HG02759 (cell line): ENCODE results near the gene NRXN3.
"Not testable (repeated sequence)": the region's sequence is repeated elsewhere in the genome, so short reads cannot be mapped to it uniquely, and the experiment has no call there.

Source experiments
- ATAC-seq: cut with Tn5 transposase; IDR thresholded peaks from one replicate; pipeline ENCODE4 v1.9.1; 2021; ENCODE audit warnings: mild to moderate bottlenecking, moderate library complexity; ENCODE audit not compliant: unreplicated experiment

The NRXN3 gene

DNA sequence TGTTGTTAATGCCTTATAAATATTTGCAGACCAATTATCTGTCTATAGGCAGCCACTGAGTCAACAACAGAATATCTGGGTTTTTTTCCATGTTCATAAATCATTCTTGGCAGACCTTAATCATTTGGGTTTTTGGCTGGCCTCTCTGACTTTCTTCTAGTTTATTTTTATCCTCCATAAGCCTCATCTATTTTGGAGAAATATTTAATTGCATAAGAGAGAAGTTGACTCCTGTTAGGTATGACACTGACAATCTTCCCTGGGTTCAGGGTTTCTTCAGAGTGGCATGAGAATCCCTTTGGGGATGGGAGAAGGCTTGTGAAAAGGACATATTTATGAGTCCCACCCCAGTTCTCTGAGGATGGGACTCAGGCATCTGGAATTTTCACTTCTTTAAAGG lies 299.8 kb downstream of the NRXN3 start:
- ATAC-seq, result no peak

DNA sequence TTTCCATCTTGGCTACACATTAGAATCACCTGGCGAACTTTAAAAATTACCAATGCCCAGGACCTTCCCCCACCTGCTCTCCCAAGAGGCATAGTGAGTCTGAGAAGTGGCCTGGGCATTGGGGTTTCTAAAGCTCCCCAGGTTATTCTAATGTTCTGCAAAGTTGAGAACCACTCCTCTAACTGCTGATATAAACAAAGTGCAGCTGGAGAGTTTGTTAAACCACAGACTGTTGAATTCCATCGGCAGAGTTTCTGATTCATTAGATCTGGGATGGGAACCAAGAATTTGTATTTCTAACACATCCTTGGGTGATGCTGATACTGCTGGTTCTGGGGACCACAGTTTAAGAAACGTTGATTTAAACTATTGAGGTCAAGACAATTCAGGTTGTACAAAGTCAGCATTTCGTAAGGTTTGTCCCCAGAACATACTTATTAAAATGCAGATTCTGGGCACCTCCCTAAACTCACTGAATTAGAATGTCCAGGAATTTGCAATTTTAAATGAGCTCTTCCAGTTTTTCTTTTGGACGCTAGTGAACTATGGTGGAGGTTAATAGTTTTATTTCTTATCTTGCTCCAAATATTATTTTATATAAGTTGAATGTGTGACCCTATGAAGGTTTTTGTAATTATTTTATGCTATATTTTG lies 309.1 kb downstream of the NRXN3 start:
- no peak for ATAC-seq

DNA sequence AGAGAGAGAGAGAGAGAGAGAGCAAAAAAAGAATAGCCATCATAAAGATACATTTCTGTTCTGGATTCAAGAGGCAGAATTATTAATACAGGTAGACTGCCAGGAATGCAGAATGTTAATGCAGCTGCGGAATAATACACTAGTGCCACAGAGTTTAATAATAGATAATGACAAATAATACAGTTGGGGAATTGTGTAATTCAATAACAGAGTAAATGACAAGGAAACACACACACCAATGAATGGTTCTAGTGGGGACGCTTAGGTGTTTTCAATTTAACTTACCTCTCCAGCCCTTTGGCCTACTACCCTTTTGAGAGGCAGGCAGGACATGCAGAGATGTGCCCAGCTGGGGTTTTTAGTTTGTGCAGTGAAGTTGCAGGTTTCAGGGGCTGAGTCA lies 313.9 kb downstream of the NRXN3 start:
- ATAC-seq, result no peak

DNA sequence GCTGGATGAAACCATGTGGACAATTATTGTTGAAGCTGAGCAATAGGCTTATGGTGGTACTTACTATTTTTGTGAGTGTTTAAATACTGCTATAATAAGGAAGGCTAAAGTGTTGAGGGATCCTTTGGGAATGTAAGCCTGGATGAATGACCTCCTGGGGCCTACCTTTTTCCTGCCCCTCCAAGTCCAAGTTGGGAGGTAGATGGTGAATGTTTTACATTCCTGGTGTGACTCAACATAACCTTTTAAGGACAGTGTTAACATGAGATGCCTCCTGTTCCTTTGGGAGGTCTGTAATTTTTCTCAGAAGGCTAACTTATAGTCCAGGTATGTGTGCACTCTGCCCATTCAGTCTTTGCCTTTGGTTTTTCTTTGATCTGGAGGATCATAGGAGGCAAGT lies 315.9 kb downstream of the NRXN3 start:
- no peak for ATAC-seq

DNA sequence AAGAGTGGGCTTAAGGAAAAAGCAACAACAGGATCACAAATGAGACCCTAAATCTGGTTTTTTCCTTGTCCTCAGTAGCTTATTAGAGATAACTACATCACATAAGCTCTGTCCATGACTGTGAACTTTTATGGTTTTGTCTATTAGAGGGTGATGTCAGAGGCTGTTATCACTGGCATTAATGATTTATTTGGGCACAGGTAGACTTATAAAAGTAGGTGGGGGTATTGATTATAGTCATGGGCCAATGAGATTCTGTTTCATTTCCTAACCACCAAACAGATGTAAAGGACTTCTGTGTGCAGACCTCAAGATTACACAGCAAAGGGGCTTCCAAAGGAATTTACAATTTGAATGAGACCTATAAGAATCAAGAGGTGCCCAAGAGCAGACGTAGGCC lies 316.4 kb downstream of the NRXN3 start:
- ATAC-seq, result no peak

DNA sequence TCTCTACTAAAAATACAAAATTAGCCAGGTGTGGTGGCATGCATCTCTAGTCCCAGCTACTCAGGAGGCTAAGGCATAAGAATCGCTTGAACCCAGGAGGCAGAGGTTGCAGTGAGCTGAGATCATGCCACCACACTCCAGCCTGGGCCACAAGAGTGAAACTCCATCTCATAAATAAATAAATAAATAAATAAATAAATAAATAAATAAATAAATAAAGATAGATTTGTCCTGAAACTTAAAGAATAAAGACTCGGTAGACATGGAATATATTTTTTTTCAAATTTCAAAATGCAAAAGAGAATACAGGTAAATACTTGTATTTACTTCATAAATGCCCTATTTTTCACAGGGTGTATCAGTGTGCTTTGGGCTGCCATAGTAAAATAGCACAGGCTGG lies 317.4 kb downstream of the NRXN3 start:
- not testable (repeated sequence) for ATAC-seq

DNA sequence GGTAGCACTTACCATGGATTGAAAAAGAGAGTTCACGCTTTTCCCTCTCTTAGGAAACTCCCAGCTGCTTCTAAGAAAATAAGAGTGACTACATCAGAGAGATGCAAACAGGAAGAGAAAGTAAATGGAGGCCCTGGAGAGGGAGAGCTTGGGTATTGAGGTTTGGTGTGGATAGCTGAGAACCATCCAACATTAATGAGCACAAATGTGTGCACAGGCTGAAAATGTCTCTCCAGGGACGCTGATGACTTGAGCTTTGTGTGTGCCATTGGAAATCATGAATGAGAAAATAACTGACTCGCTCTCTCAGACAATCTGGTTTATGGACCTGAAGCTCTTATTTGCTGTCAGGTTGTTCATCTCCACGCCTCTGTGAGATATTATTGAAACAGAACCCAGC lies 318.8 kb downstream of the NRXN3 start:
- no peak for ATAC-seq

DNA sequence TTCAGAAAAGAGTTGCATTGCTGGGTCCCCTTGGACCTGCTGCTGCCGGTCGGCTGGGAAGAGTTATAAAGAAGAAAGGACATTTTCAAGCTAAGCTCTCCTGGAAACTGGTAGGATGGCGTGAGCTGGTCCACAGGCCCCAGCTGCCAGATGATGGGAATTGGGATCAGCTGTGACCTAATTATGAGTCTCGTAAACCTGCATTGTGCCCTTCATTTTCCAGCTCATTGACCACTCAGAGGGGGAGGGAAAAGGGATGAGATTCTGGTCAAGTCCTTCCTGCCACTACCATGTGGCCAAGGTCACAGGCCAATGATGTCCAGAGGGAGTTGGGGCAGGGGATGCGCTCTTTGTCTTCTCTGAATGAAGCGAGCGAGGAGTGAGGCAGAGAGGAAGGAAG lies 320.9 kb downstream of the NRXN3 start:
- no peak for ATAC-seq

DNA sequence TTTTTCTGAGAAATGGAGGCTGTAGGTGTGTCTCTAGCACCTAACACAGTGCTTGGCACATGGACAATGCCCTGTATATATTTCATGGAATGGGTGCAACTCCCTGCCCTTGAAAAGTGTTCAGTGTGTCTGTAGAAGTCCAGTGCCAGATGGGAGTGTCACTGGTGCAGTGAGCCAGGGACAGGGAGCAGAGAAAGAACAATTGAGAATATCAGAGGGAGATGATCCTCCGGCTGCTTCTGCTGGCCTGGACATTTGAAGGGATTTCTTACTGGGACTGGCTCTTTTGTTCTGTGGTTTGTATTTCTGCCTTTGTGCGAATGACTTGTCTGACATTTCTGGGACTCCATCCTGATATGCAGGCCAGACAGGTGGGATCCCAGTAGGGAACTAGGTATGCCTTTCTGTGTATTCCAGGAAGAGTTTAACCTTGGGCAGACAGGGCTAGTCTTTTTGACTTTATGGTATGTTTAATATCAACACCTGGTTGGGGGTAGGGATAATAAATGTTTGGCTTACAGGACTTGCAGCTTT lies 328.0 kb downstream of the NRXN3 start:
- no peak for ATAC-seq

DNA sequence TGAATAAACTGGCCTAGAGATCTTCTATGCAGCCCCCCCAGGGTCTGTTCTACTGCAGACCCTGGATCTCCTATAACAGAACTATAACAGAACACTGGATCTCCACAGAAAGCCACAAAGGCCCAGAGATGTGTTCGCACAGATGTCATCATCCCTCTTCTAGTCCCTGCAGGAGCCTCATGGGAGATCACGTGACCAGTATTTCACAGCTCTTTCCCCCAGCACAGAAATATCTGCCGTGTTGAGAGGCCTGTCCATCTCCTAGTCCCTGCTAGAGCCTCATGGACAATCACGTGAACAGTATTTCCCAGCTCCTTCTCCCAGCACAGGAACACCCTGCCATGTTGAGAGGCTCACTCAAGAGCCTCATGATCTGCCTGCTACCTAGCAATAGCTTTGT lies 331.7 kb downstream of the NRXN3 start:
- ATAC-seq, result no peak

DNA sequence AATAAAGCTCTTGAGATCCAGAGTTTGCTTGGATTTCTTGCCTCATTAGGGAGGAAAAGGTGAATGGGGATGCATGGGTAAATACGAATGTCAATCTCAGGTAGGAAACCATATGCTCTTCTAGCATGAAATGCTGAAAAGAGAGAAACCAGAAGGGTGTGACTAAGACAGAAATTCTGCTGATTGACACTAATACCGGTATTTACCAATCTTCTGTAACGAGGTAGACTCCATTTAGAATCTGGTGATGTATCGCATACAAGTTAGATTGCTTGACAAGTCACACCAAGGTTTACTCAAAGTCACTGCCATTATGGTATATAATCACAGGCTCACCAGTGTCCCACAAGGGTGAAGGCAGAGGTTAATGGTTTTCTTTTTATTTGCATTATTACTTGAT lies 337.9 kb downstream of the NRXN3 start:
- ATAC-seq, result no peak

DNA sequence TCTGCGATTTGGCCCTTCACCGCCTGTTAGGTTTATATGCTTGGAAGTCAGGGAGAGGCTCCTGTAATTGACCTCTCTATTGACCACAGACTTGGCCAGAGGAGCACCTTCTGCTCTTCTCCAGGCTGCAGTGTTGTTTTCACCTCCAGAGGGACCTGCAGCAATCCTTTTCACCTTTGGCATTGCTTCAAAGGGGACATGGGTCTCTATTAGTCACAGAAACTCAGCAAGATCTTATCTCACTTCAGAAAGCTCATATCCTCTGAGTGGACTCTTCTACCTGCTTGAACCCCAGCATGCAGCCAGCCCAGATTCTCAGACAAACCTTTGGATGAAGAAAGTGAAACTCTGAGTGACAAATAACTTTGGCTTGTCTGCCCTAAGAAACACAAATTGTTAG lies 339.3 kb downstream of the NRXN3 start:
- no peak for ATAC-seq

DNA sequence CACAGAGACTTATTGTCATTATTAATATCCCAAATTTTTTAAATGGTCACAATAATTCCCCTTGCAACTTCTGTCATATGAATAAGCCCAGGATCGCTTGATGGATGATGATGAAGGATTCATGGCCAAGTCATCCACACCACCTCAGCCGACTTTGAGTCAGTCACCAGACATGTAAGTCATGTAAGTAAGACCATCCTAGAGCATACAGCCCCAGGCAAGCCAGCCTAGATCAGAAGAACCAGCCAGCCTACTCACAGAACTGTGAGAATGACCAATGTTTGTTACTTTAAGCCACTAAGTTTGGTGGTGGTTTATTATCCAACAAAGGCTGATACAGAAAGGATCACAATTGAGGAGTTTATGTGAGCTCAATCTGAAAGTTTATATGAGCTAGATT lies 341.8 kb downstream of the NRXN3 start:
- no peak for ATAC-seq

DNA sequence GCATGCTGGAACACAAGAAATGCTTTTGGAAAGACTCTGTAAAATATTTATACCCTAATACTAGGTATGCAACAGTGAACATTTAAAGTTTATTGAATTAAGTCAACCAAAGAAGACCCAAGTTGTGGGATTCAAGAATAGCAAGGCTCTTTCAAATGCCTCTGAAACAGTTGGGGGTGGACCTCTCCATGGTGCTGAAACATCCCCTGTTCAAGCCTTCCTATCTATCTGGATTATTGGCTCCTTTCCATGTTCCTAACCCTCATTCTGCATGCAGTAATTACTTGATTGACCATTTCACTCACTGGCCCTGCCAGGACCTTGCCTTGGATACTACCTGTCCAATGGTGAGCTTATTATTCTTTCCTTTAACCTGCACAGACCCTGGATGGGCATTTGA lies 349.7 kb downstream of the NRXN3 start:
- ATAC-seq, result no peak

DNA sequence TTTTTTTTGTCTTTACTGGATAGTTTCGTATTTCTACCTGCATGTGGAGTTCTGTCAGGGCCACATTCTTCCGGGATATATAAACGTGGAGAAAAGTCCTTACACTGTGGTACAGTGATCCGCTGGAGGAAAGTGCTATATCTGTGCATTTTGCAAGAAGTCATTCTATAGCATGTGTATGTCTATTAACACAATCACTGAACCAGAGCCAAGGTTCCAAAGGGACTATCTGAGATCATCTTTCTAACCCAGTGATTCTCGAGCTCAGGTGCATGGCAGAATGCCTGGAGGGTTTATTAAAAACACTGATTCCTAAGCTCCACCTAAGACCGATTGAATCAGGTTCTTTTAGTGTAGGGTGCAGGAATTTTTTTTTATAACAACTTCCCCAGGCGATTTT lies 354.0 kb downstream of the NRXN3 start:
- ATAC-seq, result no peak

DNA sequence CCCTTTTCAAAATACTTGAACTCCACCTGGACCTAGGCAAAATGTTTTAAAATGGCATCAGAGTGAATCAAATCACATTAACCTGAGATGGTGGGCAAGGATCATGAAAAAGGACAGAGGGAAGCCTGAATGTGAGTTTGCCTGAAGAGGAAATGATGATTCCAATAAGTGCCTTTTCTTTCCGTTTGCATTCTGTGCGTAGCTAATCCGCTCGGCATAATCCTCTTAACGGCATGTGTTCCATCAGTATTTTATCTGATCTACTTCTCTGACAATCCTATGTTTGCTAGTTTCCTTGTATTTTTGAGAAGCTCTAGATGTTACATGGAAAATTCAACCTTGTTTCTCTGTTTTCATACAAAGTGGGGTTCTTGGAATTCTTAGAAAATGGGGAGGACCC lies 354.6 kb downstream of the NRXN3 start:
- ATAC-seq, result no peak

DNA sequence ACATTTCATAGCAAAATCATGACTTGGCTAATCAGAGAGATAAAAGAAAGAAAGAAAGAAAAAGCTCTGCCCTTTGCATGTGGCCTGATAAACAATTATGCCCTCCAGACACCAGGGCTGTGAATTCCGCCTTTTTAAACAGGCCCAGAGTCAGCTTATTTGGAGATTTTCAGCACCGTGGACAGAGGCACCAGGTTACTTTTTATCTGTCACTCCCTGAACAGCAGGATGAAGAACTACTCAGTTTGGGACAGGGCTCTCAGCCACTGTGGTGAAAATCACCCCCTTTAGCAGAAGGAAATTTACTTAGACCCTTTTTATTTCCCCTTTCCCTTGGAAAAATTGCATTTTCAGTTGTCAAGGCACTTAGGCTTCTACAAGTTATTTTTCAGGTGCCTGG lies 359.9 kb downstream of the NRXN3 start:
- ATAC-seq, result no peak

DNA sequence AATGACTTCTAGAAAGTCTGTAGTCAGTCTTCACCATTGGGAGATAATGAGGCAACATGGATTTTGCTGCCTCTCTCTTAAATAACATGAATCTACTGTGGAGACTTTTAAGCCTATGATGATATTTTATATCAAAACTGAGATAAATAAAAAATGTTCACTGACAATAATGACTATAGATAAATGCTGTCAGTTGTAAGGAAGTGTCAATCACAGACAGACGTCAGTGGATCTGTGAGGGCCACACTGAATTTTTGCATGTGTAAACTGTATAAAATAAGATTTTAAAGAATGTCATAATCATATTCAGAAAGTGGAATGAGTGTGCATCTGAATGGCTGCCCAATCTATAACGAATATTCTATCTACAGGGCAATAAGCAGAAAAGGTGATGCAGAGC lies 364.0 kb downstream of the NRXN3 start:
- ATAC-seq, result no peak

DNA sequence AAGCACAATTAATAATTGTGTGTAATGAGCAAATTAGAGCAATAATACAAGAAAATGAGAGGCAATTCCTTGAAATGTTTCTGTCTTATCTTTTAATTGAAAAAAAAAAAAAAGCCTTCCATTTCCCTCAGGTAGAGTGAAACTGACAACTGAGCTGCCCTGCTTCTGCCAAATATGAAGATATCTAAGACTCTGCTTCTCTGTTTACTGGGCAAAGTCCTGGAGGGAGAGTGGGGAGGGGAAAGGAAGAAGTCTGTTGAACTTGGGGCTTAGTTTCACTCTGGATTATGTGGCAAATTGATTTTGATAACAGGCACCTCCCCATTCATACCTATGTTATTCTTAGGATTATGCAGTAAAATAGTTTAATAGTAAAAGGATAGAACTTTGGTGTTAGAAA lies 364.9 kb downstream of the NRXN3 start:
- ATAC-seq, result no peak

DNA sequence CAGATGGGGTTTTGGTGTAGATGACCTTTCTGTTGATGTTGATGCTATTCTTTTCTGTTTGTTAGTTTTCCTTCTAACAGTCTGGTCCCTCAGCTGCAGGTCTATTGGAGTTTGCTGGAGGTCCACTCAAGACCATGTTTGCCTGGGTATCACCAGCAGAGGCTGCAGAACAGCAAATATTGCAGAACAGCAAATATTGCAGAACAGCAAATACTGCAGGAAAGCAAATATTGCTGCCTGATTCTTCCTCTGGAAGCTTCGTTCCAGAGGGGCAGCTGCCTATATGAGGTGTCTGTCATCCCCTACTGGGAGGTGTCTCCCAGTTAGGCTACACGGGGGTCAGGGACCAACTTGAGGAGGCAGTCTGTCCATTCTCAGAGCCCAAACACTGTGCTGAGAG lies 371.6 kb downstream of the NRXN3 start:
- ATAC-seq, result not testable (repeated sequence)

DNA sequence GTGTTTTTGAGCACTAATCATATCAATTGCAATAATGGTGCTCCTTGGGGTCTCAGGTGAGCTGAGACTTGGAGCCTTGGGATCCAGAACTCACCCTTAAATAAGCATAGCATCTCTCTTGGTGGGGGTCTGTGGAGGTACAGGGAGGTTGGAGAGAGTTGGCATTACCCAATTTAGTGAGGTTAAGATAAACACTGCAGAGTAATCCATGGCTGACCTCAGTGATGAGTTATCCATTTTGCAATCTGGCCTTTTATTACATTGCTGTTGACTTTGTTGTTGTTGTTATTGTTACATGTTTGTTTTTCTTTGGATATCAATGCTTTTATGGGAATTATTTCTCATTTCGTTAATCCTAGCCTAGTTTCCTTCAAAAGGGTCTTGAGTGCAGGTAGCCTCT lies 373.3 kb downstream of the NRXN3 start:
- no peak for ATAC-seq

DNA sequence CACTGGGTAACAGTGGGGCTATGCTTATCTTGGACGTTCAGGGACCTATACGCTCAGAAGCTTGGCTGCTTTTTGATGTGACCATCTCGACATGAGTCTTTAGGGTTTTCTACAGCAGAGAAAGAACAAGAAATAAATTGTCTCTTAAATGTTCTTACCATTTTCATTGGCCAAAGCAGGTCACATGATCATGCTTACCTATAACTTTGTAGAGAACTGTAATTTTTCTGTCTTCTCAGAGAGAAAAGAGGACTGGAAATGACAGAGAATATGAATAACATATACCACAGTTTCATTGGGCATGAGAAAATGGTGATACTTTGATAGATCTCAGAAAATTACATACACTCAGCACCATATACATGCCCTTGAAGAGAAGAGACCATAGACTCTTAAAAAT lies 390.9 kb downstream of the NRXN3 start:
- no peak for ATAC-seq
